Left cardiac atrium (tissue), 4 donors: Measurements from ENCODE around the gene EPYC. TPM values are rescaled to one million over a fixed set of nuclear protein-coding genes. Genes with fewer than 3 reads are reported as not detected.

Experiments used
- ATAC-seq, 2 donors: fragments of 200-7000 bp; cut with Tn5 transposase; one replicate each; pipeline ENCODE4 v1.9.1; 2020; ENCODE audit warnings: mild to moderate bottlenecking in 2 of 2, moderate library complexity in 2 of 2
- DNase-seq: peaks from one replicate; pipeline ENCODE4 v3.0.0-alpha.2; 2020
- intact Hi-C, 2 donors: fragments of 100-400 bp; cut with DNase I; formaldehyde crosslinking; loops; one replicate each; pipeline versions ENCODE4 v1.14.1 to v1.15.1; 2022 to 2023
- total RNA-seq, 2 donors: library from RNA; stranded (reverse); fragmentation: NEBNext Ultra II Directional; extraction: Animal tissue kit (Norgen Biotek cat#: 25700); gene quantifications; one replicate each; pipeline ENCODE4 v1.2.1, GENCODE V29; 2021
- donor health status: DM: no; HTN: yes; CAD: no.
- donor health status: DM: no; HTN: yes; CAD: no; lungs with severe emphysema.
- donor health status: DM: yes; HTN: yes; CAD: no.
- donor health status: Dilated cardiomyopathy.

Gene EPYC
- total RNA-seq, 2 donors from 2014 or later: not detected

DNA sequence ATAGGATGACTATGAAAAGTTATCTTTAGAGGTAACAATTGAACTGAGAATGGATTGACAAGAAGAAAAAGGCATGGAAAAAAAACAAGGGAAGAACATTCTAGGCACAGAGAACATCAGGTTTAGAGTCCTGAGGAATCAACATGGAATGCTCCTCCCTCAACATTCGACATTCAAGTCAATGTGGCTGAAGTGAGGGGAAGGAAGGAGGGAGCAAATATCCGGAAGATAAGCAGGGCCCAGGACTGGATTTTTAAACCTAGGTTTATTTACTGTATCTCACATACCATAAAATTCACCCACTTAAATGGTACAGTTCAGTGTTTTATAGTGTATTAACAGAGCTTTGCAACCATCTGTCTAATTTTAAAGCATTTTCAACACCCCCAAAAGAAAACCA, 40.2 kb downstream of the EPYC start:
- DNase-seq (no peak), ATAC-seq (no peak)
- intact Hi-C loops: no loop called here

DNA sequence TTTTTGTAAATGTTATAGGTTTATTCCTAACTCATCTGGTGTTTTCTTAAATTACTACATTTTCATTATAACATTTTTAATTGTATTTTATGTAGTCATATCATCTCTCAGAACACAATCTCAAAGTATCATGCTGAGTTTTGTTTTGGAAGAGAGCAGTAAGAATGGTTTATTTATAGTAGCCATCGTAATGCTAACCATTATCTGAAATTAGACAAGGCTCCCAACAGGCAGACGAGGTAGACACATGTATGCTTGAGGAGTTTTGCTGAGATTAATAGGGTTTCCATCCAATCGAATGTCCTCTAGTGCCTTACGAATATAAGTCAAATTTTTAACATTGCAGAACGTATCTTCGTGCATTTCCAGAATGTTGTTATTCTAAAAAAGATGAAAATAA, 40.8 kb downstream of the EPYC start:
- no peak for ATAC-seq
- intact Hi-C loops: no loop called here

DNA sequence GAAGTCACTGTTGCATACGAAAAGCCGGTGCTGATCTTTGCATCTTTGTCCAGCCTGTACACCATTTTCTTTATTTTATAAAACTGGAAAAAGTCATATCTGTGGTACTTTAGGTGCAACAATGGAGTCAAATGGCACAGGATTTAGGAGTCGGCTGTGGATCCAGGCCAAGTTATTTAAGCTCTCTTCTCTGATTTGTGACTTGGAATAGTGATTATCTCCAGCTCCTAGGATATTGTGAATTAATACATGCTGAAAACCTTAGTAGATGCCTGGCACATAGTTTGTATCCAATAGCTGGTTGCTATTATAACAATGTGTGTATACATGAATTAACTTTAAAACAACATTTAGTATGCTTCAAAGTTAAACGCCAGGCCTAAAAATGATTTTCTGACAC, 43.6 kb downstream of the EPYC start:
- ATAC-seq: no peak
- intact Hi-C loops: no loop called here
- no peak for DNase-seq

More for the DNA sequence above, 40.8 kb downstream of the EPYC start:
- DNase-seq: no peak

DNA sequence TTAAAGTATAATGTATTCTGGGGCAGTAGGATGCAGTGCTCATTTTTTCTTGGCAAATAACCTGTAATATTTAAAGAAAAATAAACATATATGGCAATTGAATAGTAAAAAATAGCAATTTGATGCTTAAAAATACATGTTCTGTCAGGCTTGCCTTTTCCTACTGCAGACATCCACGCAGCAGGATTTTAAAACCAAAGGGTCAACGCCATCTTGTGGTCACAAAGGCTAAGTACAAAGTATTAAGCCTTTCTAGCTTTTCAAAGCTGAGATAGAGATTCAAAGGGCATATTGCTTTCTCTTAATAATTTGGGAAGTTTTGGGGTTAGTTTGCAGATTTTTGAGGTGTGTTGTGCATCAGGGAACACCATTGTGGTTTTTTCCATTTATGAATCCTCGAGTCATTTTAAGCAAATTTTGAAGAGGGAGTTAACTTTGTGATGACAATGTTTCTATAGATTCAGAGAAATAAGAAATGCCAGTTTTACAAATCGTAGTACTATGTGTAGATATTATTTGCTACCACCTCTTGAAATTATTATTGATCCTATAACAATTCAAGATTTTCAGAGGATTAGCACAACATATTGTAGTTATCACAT, 45.1 kb downstream of the EPYC start:
- DNase-seq: no peak
- ATAC-seq: peak; percentile 63 to 69
- intact Hi-C loops: no loop called here

DNA sequence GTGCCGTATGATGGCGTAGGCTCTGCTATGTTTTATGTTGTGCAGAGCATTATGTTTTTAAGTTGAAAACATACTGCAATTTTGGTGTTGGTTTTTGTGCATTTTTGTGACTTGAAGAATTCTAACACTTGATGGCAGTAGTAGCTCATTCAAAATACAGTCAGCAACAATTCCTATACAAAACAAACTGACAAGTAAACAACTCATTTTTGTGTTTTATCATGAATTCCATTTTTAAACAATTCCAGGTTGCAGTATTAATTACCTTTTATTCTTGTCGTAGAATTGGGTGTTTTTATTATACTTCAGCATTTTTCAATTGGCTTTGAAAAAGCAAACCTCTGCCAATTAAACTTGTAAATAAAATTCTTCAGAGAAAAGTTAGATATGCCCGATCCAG, 45.7 kb downstream of the EPYC start:
- intact Hi-C loops: no loop called here
- DNase-seq (no peak), ATAC-seq (no peak)

DNA sequence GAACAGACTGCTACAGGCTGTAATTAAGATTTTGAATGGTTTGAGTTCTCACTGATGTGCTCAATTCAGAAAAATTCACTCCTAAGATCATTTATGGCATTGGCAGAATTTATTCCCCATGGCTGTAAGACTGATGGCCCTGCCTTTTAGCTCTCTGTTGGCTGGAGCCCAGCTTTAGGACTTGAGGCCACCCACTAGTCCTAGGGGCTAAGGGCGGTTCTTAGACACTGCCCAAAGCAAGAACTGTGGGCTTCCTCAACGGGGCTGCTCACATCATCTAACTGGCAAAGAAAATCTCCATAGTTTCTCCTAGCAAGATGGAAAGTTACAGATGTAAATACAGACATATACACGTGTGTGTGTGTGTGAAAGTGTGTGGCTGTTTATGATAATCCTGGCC, 46.4 kb downstream of the EPYC start:
- no peak for ATAC-seq
- intact Hi-C loops: no loop called here
- DNase-seq: no peak

DNA sequence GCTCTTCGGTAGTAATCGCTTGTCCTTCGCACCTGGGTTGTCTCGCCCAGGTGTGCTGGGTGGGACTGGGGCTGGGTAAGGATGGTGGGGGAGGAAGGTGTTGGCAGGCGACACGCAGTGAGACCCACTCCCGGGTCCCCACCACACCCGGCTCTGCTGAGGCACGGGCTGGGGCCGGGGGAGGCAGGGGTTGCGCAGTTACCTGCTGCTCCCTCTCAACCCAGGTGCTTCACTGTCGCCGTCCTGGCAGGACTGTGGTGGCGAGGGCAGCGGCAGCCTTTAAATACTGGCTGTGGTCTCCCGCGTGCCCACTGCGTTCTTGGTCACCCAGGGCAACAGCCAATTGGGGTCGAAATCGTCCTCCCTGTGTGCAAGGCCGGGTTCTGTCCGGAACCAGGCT, 49.9 kb downstream of the EPYC start, which contains the start of gene CCER1:
Gene CCER1 (minus strand): TSS at position 256 of the 400 bp plus-strand sequence. CDS start 434 bp downstream, outside the sequence.
- ATAC-seq (no peak), DNase-seq (no peak)
- intact Hi-C loops: no loop called here

DNA sequence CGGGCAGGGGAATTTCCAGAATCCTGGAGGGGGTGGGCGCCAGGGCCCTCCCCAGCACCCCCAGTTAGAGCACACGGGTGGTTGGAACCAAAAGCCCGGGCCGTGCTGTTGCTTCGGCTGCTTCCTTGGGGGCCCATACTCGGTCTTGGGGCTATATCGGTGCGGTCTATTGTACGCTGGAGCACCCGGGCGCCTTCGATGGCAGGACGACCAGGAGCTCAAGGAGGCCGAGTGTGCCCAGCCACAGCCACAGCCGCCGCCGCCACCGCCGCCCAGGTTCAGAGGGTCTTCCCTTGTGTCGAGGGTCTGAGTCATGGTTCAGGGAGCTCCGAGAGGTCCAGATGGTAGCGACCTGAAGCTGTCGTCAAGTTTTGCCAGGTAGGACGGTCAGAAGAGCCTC, 50.3 kb downstream of the EPYC start:
- no peak for ATAC-seq
- no peak for DNase-seq
- intact Hi-C loops: no loop called here

DNA sequence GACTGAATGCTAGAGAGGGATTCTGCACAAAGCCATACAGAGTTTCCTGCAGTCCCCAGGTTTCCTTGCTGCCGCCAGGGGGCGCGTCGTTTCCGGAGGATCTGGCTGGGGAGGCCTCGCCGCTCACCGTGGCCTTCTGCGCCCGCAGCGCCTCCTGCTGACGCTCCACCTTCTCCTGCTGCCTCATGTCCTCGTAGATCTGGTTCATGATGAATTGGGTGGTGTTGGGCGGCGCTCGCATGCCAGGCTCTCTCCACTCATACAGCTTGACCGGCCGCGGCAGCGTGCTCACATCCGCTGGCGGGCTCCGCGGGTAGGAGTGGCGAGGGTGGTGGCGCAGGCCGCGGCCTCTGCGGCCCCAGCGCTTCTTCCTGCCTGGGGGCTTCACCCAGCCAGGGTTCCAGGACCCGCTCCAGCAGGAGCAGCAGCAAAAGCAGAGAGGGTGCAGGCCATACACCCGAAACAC, 50.8 kb downstream of the EPYC start:
- DNase-seq: no peak
- intact Hi-C loops: no loop called here
- no peak for ATAC-seq

DNA sequence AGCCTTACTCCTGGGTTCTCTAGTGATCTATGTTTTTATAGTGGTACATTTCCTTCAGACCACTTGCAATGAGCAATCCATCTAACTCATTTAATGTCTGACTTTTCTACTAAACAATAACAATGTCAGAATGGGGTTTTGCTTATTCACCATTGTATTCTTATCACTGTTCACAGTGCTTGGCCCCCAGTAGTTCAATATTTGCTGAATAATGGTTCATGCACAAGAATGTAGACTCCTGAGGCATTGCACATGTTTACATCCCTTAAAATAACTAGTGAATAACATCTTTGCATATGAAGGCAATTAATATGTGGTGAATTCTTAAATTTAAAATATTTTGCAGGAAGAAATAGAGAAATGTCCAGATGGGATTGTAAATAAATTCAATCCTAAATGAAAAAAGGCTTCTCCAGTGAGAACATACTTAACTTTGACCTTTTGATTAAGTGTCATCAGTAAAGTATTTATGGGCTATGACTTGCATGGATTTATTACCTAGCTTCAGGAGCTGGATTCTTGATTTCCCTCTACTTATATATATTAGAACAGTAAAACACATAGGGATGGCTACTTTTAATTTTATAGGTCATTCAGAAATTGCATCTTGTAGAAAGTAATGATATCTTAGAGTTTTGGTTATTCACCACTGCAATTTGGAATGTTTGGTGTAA, 53.2 kb downstream of the EPYC start:
- intact Hi-C loops: no loop called here
- ATAC-seq (no peak), DNase-seq (no peak)

DNA sequence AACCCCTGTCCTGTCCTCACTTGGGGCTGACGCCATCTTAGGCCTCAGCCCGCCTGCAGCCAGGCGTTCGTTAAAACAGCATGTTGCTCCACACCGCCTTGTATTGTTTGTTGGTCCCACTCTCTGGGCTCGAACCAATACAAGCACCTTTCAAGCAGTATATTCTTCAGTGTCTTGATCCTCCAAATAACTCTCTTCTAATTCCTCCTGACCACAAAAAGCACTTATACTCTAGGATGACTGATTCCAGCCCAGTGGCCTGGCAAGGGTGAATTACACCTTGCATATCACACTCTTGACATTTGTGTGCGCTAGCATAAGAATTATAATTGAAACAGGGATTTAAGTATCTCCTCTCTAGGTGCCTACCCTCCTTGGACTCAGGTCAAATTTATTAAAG, 56.9 kb downstream of the EPYC start:
- no peak for ATAC-seq
- intact Hi-C loops: loop anchor here in 1 of 2 donors (10.0 kb wide), 1 partner anchor 1403 kb away; no protein-coding TSS in a partner anchor
- DNase-seq: no peak

DNA sequence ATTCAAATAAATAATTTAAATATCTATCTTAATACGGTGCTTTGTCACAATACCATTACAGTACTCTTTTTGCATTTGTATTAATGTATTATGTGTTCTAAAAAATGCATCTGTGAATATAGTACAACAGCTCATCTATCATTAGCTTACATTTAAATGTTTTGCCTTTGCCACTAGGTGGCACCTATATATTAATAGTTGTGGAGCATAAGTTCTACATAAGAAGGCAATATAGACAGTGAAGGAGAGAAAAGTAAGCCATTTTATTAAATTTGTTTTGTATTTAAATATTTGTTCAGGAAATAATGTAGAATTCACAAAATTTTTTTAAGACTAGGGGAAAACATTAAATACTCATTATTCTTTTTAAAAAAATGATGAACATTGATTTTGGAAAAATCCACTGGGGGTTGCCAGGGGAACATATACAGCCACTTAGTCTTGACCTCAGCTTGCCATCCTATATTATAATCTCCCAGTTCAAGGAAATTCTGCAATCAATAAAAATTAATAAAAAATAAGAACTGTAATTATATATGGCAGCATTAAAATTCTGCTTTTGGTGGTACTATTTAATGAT, 59.6 kb downstream of the EPYC start:
- DNase-seq (no peak), ATAC-seq (no peak)
- intact Hi-C loops: loop anchor here in 1 of 2 donors (10.0 kb wide), 1 partner anchor 1400 kb away; no protein-coding TSS in a partner anchor

DNA sequence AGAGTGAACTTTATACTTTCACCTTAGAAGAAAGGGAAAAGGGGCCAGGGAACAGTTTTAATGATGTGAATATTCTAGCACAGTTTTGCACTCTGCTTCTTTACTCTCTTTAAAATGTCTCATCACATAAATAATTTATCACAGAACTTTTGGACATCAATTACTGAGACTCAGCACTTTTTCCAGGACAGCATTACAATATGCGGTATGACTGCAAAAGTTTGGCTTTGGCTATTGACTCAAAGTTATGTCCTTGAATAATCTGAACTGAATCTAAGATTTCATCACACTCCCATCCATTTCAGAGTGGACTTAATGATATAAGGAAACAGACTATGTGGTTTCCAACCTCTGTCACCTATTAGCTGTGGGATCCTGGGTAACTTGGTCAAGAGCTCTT, 61.5 kb downstream of the EPYC start:
- intact Hi-C loops: loop anchor here in 1 of 2 donors (10.0 kb wide), 1 partner anchor 1398 kb away; no protein-coding TSS in a partner anchor
- ATAC-seq: no peak
- no peak for DNase-seq

DNA sequence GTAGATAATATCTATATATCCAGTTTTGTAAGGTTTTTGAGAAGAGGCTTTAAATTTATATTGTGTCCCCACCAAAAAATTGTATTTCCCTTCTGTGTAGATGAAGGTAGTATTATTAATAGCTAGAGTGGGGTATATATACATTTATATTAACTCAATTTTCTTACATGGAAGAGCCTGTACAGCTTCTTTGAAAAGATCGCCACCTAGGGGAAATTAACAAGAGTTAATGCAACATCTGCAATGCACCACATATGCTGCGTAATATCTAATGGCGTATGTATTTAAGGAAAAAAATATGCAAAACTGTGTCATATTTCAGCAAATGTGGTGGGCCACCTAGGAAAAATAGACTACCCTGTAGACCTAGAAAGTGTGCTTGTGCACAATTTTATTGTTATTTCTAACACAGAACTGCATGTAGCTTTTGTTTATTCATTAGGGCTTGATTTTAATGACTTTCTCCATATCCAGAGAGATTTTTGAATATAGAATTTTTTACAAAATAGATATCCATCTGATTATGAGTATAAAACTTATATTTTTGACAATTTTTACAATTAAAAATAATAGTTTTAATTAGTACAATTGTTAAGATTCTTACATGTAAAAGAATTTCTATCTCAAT, 63.8 kb downstream of the EPYC start:
- DNase-seq (no peak), ATAC-seq (peak in 1 of 2 donors; percentile 31)
- intact Hi-C loops: loop anchor here in 1 of 2 donors (10.0 kb wide), 1 partner anchor 1396 kb away; no protein-coding TSS in a partner anchor

DNA sequence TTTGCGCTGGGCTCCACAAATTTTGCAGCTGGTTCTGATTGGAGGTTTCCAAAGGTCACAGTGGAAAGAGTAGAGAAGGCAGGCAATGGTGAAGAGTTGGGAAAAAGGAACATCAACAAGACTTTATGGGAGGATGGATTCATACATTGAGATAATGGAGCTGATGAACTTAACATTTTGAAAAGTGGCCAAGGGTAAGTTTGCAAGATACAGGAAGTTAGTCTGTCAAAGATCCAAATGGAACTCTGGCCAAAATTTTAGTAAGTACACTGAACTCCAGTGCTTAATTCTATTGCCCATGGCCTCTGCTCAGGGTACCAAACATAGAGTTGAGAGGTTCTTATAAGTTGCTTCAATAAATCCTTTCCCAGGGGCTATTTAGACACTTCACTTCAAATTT, 65.4 kb downstream of the EPYC start:
- no peak for DNase-seq
- intact Hi-C loops: no loop called here
- peak in 1 of 2 donors; percentile 16 for ATAC-seq

DNA sequence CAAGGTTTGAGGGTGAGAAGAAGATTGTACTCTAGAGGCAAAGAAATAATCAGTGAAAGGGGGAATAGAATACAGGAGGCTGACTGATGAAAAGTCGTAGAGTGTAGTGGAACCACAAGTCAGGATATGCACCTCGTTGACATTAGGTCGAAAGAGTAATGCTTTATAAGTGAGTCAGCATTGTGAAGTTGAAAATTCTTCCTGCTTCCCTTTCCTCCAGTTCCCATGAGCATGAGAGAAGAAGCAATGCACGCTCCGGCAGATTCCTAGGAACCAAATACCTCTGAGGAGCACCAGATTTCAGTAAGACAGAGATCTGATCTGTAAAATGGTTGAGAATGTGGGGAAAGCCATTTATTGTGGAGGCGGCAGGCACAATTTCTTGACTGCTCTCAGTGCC, 66.3 kb downstream of the EPYC start:
- no peak for ATAC-seq
- intact Hi-C loops: no loop called here
- no peak for DNase-seq

DNA sequence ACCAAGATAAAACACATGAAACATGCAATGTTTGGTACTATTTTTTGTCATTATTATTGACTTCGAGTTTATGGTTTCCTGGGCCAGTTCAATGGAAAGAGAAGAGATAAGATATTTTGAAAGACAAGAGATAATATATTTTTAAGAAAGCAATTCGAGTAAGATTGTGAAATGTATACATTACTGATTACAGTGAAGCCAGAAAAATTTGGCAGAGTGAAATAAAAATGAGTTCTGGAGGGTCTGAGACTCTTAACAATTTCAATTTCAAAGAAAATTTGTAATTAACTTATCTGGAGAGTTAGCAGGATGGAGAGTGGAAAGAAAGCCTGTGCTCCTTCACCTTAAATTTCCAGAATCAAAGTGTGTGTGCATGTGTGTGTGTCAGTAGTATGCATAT, 67.1 kb downstream of the EPYC start:
- DNase-seq (no peak), ATAC-seq (no peak)
- intact Hi-C loops: no loop called here

DNA sequence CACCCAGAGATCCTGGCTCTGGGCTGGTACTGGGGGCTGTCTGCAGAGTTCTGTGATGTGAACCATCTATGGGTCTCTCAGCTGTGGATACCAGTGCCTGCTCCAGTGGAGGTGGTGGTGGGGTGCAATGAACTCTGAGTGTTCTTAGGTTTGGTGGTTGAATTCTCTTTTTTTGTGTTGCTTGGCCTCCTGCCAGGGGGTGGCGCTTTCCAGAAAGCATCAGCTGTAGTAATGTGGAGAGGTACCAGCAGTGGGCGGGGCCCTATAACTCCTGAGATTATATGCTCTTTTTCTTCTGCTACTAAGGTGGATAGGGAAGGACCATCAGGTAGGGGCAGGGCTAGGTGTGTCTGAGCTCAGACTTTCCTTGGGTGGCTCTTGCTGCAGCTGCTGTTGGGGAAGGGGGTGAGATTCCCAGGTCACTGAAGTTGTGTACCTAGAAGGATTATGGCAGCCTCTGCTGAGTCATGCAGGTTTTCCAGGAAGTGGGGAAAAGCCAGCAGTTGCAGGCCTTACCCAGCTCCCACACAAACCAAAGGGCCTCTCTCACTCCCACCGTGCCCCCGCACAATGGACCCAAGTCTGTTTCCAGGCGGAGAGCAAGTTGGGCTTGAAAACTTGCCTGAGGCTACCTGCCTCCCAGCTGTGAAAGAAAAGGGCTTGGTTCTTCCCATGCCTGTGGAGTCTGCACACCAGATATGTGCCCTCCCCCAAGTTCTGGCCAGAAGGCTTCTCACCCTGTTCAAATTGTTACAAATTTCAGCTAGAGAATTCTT, 68.4 kb downstream of the EPYC start:
- ATAC-seq (no peak), DNase-seq (no peak)
- intact Hi-C loops: no loop called here

DNA sequence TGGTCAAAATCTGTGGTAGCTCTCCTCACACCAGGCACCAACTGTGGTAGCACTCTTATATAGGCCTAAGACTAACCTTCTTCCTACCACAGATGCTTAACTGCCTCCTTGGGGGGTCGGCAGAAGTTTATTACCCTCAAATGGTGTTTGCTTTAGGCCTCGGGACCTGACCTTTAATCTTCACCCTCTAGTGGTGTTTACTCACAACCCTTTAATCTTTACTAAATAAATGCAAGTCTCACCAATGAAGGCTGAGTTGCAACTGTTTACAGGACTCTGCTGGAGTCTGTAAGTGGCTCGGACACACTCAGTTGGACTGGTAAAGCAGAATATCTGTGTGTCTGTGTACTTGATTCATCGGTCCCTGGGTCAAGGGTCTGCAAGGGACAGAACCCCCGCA, 79.2 kb downstream of the EPYC start:
- ATAC-seq (no peak), DNase-seq (no peak)
- intact Hi-C loops: no loop called here
